ENCODE measurements around the gene TAF1A. TPM values are rescaled to one million over a fixed set of nuclear protein-coding genes. Genes with fewer than 3 reads are reported as not detected.

TAF1A gene
- total RNA-seq, 1 donor from 2014 or later = 15.9 TPM

GRCh38 chr1:222535455-222535854 is 54.3 kb downstream of the TAF1A start:
- DNase-seq = no peak

- no peak for DNase-seq
Observed at GRCh38 chr1:222530852-222531251, 58.9 kb downstream of the TAF1A start.

GRCh38 chr1:222529916-222530315 is 59.8 kb downstream of the TAF1A start:
- DNase-seq = no peak

GRCh38 chr1:222529181-222529580 is 60.6 kb downstream of the TAF1A start:
- DNase-seq = no peak

- DNase-seq = no peak
Observed at GRCh38 chr1:222525951-222526350, 63.8 kb downstream of the TAF1A start.

- no peak for DNase-seq
Observed at GRCh38 chr1:222523852-222524251, 65.9 kb downstream of the TAF1A start.

GRCh38 chr1:222522105-222522915 is 67.4 kb downstream of the TAF1A start:
- DNase-seq = no peak

- DNase-seq = no peak
Observed at GRCh38 chr1:222521299-222522104, 68.2 kb downstream of the TAF1A start.

Other genes with a start within 250 kb of the TAF1A start
- gene HHIPL2, start 41.8 kb downstream of the TAF1A start, total RNA-seq = not detected
- gene MIA3, start 28.2 kb upstream of the TAF1A start, total RNA-seq = 51.0 TPM
- gene AIDA, start 122.6 kb upstream of the TAF1A start, total RNA-seq = 47.7 TPM
- 62.2 TPM for gene BROX, start 122.6 kb upstream of the TAF1A start, total RNA-seq
- 0.41 TPM for gene FAM177B, start 147.3 kb upstream of the TAF1A start, total RNA-seq
- 9.5 TPM for gene DISP1, start 225.1 kb upstream of the TAF1A start, total RNA-seq

Data from tongue (tissue), 2 donors.